GM19043 (cell line): ENCODE results near the gene CCDC188.
"Not testable (repeated sequence)": the region's sequence is repeated elsewhere in the genome, so short reads cannot be mapped to it uniquely, and the experiment has no call there.

Experiments
- ATAC-seq: cut with Tn5 transposase; IDR thresholded peaks from one replicate; pipeline ENCODE4 v1.9.1; 2021; ENCODE audit warnings: low read depth; ENCODE audit not compliant: unreplicated experiment

CCDC188 gene

DNA sequence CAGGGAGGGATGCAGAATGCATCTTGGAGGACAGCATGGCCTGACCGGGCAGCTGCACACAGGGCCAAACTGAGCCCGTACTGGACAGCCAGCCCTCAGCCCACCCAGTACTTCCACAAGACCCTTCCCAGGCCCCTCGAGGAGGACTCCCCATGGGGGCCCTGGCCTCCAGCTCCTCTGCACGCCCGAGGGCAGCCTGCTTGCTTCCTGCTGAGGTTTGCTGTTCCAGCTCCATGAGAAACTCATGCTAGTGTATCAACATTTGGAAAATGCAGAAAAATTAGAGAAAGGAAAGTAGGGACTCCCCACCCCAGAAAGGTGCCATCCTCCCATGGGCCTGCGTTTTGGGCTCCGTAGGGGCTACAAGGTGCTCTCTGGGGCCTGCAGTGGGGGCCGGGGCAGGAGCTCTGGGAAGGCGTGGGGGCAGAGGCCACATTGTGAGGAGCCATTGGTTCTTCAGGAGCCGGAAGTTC lies 21.3 kb upstream of the CCDC188 start:
- ATAC-seq: no peak

- no peak for ATAC-seq
Measured at GRCh38 chr22:20171288-20172140, 20.7 kb upstream of the CCDC188 start.

DNA sequence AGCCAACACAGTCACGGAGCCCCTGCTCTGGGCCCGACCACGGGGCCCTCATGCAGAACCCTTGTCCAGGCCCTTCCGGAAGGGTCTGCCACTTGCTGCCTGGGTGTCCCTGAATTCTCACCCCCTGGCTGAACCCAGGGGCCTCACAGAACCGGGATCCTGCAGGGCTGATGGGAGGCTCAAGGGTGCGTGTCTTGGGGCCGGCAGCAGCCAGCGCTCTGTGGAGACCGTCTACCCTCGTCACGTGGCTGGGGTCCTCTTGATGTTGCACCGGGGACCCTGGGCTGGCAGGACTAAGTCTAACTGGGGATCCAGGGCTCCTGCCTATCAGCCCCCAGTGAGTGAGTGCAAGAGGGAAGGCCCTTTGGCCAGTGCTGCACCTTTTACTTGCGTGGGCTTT lies 19.3 kb upstream of the CCDC188 start:
- ATAC-seq: no peak

DNA sequence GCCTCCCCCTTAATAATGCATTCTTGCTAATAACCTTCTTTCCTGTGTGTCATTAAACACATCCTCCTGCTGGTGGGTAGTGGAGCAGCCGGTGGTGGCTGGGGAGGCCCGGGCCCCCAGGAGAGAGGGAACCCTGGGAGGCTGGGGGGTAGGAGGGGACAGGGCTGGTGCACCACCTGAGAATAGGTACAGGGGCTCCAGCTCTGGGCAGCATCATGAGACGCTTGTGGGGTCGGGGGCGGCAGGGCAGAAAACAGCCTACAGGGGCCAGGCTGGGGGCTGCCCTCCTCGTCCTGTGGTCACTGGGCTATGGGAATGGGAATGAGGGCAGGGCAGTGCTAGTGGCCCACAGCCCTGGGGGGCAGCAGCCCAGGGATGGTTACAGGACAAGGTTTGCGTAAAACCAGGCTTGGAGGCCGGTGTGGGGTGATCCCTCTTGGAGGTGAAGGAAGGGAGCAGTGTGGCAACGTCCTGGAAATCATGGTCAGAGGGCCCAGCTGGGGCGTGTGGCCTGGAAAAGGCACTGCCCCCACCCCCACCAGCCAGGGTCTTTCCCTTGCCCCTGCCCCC lies 18.5 kb upstream of the CCDC188 start:
- ATAC-seq: no peak

DNA sequence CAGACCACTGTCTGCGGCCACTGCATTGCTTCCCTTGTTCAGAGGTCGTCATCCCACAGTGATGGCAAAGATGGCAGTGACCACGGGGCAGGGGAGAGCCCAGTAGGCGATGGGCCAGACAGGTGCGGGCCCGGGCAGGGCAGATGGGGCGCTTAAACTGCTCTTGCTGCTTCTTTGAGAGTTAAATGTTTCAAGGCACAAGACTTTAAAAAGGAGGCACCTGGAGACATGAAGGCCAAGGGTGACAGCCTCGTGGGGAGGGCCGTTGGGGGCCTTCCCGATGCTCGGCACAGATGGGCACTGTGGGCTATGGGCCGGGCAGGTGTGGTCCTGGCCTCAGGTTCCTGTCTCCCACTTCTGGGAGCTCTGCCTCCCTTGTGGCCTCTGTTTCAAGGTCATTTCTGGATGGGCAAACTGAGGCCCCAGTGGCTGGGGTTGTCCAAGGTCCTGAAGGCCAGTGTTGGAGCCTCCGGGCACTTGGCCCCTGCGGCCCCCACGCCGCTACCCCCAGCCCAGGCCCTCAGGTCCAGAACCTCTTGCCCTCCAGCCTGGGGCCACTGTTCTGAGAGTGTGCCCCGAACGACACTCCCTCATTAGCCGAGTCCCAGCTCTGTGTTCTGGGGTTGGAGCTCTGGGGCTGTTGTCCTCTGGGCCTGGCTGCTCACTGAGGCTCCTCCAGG lies 16.9 kb upstream of the CCDC188 start:
- no peak for ATAC-seq

DNA sequence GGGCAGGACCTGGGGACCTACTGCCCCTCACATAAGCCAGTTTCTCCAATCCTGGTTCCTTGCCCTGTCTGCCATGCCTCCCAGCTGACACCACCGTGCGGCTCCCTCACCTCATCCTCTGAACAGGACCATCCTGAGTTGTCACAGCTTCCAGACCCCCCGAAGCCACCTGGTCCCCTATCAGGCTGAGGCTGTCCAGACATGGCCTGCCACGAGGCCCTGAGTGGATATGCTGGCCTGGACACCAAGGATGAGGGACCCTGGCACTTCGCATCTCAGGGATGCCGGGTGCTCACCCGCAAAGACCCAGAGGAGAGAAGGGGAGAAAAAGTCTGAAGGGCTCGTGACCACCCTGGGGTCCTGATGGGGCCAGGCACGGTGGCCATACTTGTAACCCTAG lies 15.8 kb upstream of the CCDC188 start:
- no peak for ATAC-seq

DNA sequence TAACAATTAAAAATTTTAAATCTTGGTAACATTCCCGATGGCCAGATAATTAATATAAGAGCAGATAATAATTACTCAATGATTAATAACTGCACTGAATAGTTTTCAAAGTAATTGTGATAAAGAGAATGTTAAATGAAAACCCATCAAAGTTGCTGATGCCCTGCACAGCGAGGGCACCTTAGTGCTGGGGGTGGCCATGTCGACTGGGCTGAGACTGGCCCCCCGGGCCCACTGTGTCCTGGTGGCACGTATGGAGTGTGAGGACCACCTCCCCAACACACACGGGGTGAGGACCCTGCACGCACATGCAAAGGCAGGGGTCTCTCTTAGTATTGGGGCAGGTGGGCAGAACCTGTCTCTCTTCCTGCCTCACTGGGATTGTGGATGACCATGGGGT lies 15.1 kb upstream of the CCDC188 start:
- no peak for ATAC-seq

DNA sequence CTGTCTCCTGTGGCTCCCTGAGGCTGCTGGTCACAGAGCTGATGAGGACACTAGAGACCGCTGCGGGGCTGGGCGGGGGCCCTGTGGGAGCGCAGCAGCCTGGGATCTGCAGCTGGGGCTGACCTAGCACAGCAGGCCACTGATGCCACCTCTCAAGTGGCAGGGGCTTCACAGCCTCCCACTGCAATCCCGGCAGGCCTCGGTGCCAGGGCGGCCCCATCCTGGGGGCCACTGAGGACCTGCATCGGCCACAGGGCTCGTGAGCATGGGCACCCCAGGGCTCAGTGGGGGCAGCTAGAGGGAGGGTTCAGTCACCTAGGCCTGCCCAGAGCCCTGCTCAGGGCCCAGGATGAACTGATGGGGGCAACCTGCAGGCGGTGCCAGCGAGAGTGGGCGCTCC lies 14.6 kb upstream of the CCDC188 start:
- ATAC-seq: no peak

DNA sequence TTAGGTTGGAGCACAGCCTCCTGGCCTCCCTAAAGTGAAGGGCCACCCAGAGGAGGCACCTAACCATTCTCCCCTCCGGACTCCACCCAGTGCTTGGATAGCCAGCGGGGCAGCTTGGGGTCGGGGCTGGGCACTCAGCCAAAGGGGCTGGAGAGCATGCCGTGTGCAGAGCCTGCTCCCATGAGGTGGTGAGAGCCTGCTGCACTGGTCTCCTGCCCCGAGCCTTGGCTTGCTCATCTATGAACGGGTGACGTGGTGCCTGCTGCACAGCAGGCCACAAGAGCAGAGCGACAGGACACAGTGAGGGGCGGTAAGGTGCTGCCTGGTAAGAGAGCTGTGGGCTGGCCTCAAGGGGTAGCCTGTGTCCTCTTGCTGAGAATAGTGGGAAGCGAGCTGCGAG lies 14.0 kb upstream of the CCDC188 start:
- no peak for ATAC-seq

DNA sequence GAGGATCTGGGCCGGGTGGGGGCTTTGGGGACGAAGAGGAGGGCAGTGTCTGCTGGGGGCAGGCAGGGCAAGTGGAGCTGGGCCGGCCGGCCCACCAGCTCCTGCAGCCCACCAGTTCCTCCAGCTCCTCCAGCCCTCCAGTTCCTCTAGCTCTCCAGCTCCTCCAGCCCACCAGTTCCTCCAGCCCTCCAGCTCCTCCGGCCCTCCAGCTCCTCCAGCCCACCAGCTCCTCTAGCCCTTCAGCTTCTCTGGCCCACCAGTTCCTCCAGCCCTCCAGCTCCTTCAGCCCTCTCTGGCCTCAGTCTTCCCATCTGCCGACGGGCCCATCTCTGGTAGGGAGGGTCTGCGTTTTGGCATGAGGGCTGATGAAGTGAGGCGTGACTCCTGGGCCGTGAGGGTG lies 9.2 kb upstream of the CCDC188 start:
- no peak for ATAC-seq

- not testable (repeated sequence) for ATAC-seq
Measured at GRCh38 chr22:20159531-20159930, 8.7 kb upstream of the CCDC188 start.

- no peak for ATAC-seq
Measured at GRCh38 chr22:20159076-20159475, 8.2 kb upstream of the CCDC188 start.

DNA sequence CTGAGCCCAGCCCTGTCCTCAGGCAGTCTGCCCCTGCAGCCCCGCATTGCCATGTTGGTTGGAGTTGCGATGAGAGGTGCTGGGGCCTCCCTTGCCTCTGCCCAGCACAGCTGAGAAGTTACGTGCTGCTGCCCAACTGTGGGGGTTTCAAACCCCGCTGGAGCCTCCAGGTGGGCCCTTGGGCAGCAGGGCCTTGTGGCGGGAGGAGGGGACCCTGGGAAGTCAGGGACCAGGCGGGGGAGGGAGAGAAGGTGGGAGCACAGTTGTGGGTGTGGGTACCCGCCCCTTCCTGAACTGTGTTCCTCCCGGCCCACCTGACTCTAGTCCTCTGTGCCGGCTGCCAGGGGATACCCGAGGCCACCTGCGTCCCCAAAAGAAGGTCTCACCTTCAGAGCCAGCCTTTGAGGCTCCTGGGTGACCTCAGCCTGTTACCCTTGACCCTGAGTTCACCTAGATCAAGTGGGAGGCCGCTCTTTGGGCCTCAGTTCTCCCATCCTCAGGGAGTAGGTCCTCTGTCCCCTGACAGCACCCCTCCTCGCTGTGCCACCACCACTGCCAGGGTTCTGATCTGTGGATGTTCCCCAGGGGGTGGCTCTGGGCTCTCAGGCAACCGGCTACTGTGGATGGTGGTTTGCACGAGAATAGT lies 7.7 kb upstream of the CCDC188 start:
- no peak for ATAC-seq

DNA sequence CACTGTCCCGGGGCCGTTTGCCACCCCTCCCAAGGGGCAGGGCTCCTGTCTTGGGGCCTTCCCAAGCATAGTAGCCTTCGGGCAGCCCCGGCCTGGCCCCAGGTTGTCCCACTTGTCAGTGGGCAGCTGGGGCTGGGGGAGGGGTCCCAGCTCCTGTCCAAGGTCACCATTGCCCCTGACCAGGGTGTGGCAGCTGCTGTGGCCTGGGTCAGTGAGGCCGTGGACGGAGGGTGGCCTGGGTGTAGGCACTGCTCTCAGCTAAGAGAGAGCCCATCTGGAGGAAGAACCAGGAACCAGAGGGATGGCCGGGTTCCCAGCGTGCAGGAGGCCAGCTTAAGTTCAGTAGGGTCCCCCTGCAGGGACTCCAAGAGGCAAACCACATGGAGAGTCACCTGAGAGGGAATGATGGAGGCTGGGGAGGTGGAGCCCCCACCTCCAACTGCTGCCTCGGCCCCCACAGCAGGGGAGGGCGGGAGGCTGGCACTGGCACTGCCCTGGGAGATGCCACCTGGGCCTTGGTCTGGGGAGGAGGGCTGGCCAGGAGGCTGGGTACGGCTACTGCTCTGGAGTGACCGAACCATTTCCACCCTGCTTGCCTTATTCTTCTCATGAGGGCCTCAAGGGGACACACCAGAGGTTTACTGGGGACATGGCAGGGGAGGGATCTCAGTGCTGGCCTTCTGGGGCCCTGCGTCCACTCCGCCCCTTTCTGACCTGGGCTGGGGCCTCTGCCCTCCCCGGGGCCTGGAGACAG lies 6.8 kb upstream of the CCDC188 start:
- no peak for ATAC-seq

GRCh38 chr22:20156611-20157429 lies 6.0 kb upstream of the CCDC188 start:
- no peak for ATAC-seq

GRCh38 chr22:20156042-20156389 lies 5.2 kb upstream of the CCDC188 start:
- ATAC-seq: no peak

DNA sequence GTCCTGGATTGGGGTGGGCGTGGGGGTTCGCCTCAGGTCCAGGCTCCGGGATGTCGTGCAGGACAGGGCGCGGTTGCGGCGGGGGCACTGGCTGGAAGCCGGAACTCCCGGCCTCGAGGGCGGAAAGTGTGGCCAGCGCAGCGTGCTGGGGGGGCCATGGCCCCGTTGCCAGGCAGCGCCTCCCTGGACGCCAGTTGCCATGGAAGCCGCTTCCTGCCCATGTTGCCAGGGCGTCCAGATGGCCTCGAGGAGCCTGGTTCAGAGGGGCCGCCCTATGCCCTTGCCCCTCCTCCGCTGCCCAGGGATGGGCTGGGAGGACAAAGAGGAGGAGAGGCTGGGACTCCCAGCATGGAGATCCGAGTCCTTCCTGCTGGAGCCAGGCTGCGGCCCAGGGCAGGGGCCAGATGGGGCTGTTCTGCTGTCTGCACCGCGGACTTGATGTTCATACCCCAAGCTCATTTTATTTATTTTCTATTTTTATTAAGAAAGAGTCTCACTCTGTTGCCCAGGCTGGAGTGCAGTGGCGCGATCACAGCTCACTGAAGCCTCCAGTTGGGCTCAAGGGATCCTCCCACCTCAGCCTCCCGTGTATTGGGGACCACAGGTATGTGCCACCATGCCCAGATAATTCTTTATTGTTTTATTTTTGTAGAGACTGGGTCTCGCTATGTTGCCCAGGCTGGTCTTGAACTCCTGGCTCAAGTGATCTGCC lies 4.6 kb upstream of the CCDC188 start:
- ATAC-seq: no peak

- no peak for ATAC-seq
Measured at GRCh38 chr22:20154602-20155187, 3.8 kb upstream of the CCDC188 start.

GRCh38 chr22:20153945-20154344 lies 3.1 kb upstream of the CCDC188 start:
- ATAC-seq: no peak
